Measurements from ENCODE around the gene GBA2.

The GBA2 gene

DNA sequence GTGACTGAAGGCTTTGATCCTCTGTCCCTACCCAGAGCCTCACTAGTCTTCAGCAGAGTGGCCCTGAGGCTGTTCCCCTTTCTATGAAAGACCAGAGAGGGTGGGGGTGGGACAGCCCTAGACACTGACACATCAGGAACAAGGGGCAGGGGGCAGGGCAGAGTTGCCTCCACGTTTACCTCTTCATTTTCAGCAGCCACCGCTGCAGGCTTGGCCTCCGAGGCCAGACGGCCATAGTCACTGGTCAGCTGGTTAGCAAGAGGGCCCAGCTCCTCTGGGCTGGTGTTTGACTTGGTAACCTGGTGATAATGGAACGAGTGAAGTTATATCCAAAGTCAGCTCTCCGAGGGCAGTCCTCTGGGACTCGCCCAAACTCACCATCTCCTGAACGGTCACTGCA, 43.7 kb downstream of the GBA2 start:
- FAIRE-seq (no peak), DNase-seq (ENCODE audit: insufficient read length, low spot score) (no peak)
- TF ChIP-seq POU2F2 (IDR thresholded peaks at IDR 0.05; ENCODE audit: low read depth, low read length) (no peak), POLR2A (IDR thresholded peaks at IDR 0.05; ENCODE audit: low read depth, low read length) (no peak), TAF1 (IDR thresholded peaks at IDR 0.05; ENCODE audit: low read depth, low read length) (no peak), POLR2AphosphoS5 (IDR thresholded peaks at IDR 0.05; ENCODE audit: low read depth, low read length) (no peak), PAX5 (IDR thresholded peaks at IDR 0.05; ENCODE audit: insufficient read depth, low read length, severe bottlenecking) (no peak), SPI1 (IDR thresholded peaks at IDR 0.05; ENCODE audit: low read depth, low read length) (no peak)

- no peak for FAIRE-seq
- DNase-seq (ENCODE audit: insufficient read length, low spot score) = no peak
- TF ChIP-seq PAX5 (IDR thresholded peaks at IDR 0.05; ENCODE audit: insufficient read depth, low read length, severe bottlenecking) (no peak), POLR2A (IDR thresholded peaks at IDR 0.05; ENCODE audit: low read depth, low read length) (no peak), POU2F2 (IDR thresholded peaks at IDR 0.05; ENCODE audit: low read depth, low read length) (no peak), SPI1 (IDR thresholded peaks at IDR 0.05; ENCODE audit: low read depth, low read length) (no peak), TAF1 (IDR thresholded peaks at IDR 0.05; ENCODE audit: low read depth, low read length) (no peak), POLR2AphosphoS5 (IDR thresholded peaks at IDR 0.05; ENCODE audit: low read depth, low read length) (no peak)
Observed at GRCh38 chr9:35703906-35704672, 44.9 kb downstream of the GBA2 start.

DNA sequence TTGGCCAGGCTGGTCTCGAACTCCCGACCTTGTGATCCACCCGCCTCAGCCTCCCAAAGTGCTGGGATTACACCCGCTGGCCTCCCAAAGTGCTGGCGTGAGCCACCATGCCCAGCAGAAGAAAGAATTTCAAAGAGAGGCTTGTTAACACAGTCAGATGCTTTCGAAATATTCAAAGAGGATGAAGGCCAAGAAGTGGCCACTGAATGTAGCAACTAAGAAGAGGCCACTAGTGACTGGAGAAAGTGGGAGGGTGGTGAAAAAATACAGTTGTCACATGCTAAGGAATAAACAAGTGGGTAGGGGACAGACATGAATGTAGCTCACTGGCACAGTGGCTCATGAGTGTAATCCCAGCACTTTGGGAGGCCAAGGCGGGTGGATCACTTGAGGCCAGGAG, 46.3 kb downstream of the GBA2 start:
- DNase-seq (ENCODE audit: insufficient read length, low spot score) (no peak), FAIRE-seq (no peak)
- no peak for TF ChIP-seq PAX5 (IDR thresholded peaks at IDR 0.05; ENCODE audit: insufficient read depth, low read length, severe bottlenecking)
- TF ChIP-seq SPI1 (IDR thresholded peaks at IDR 0.05; ENCODE audit: low read depth, low read length) = no peak
- TF ChIP-seq POLR2AphosphoS5 (IDR thresholded peaks at IDR 0.05; ENCODE audit: low read depth, low read length) = no peak
- TF ChIP-seq POLR2A (IDR thresholded peaks at IDR 0.05; ENCODE audit: low read depth, low read length) = no peak
- no peak for TF ChIP-seq POU2F2 (IDR thresholded peaks at IDR 0.05; ENCODE audit: low read depth, low read length)
- no peak for TF ChIP-seq TAF1 (IDR thresholded peaks at IDR 0.05; ENCODE audit: low read depth, low read length)

DNA sequence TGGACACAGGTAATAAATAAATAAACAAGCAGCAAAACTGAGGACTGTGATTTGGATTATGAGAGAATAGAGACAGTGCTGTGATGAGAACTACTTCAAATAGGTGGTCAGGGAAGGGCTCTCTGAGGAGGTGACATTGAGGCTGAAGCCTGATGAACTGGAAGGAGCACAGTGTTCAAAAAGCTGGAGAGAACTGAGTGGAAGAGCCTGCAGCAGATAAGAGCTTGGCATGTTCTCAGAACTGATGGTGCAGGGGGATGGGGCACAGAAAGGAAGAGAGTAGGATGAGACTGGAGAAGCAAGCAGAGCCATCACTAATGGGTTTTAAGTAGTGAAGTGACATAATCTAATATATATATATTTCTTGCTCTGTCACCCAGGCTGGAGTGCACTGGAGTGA, 48.1 kb downstream of the GBA2 start:
- no peak for FAIRE-seq
- TF ChIP-seq POU2F2 (IDR thresholded peaks at IDR 0.05; ENCODE audit: low read depth, low read length) = no peak
- TF ChIP-seq PAX5 (IDR thresholded peaks at IDR 0.05; ENCODE audit: insufficient read depth, low read length, severe bottlenecking) = no peak
- no peak for TF ChIP-seq SPI1 (IDR thresholded peaks at IDR 0.05; ENCODE audit: low read depth, low read length)
- TF ChIP-seq TAF1 (IDR thresholded peaks at IDR 0.05; ENCODE audit: low read depth, low read length) = no peak
- no peak for TF ChIP-seq POLR2AphosphoS5 (IDR thresholded peaks at IDR 0.05; ENCODE audit: low read depth, low read length)
- no peak for DNase-seq (ENCODE audit: insufficient read length, low spot score)

DNA sequence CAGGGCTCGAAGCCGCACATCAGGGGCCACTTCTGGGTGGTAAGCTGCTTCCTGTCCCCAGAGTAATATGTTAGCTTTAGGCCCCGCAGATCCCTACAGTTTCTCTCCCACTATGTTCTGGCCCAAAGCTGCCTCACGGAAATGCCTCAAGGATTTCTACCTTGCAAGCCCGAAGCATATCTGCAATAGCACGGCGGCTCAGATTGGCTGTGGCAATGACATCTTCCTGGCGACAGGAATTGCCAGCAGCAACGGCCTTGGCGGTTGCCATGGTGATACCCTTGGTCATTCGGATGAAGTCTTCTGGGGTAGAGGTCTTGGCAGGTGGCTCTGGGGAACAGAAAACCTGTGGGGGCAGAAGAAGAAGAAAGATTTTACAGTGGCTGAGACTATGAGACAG, 49.0 kb downstream of the GBA2 start:
- TF ChIP-seq PAX5 (IDR thresholded peaks at IDR 0.05; ENCODE audit: insufficient read depth, low read length, severe bottlenecking) (no peak), POLR2AphosphoS5 (IDR thresholded peaks at IDR 0.05; ENCODE audit: low read depth, low read length) (no peak), POU2F2 (IDR thresholded peaks at IDR 0.05; ENCODE audit: low read depth, low read length) (no peak), SPI1 (IDR thresholded peaks at IDR 0.05; ENCODE audit: low read depth, low read length) (no peak), POLR2A (IDR thresholded peaks at IDR 0.05; ENCODE audit: low read depth, low read length) (no peak), TAF1 (IDR thresholded peaks at IDR 0.05; ENCODE audit: low read depth, low read length) (no peak)
- no peak for DNase-seq (ENCODE audit: insufficient read length, low spot score)
- no peak for FAIRE-seq

DNA sequence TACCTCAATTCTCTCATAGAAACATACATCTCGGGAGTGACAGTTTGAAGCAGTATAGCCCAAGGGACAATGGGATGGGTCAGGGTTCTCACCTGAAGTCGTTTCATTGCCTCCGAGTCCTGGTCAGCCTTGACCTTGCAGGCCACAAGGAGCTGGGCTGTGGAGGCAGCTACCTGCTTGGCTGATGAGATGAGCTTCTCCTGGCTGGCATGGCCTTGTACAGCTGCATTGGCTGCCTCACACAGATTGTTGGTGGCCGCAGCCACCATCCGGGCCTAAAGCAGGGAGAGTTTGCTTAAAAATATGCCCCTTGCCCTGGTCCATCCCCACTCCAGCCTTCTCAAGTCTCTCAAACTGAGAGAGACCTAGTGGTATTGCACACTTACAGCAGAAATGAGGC, 50.8 kb downstream of the GBA2 start:
- DNase-seq (ENCODE audit: insufficient read length, low spot score) (no peak), FAIRE-seq (no peak)
- TF ChIP-seq PAX5 (IDR thresholded peaks at IDR 0.05; ENCODE audit: insufficient read depth, low read length, severe bottlenecking) (no peak), SPI1 (IDR thresholded peaks at IDR 0.05; ENCODE audit: low read depth, low read length) (no peak), TAF1 (IDR thresholded peaks at IDR 0.05; ENCODE audit: low read depth, low read length) (no peak), POU2F2 (IDR thresholded peaks at IDR 0.05; ENCODE audit: low read depth, low read length) (no peak), POLR2AphosphoS5 (IDR thresholded peaks at IDR 0.05; ENCODE audit: low read depth, low read length) (no peak), POLR2A (IDR thresholded peaks at IDR 0.05; ENCODE audit: low read depth, low read length) (no peak)

- no peak for FAIRE-seq
- TF ChIP-seq SPI1 (IDR thresholded peaks at IDR 0.05; ENCODE audit: low read depth, low read length) (no peak), TAF1 (IDR thresholded peaks at IDR 0.05; ENCODE audit: low read depth, low read length) (no peak), POU2F2 (IDR thresholded peaks at IDR 0.05; ENCODE audit: low read depth, low read length) (no peak), POLR2AphosphoS5 (IDR thresholded peaks at IDR 0.05; ENCODE audit: low read depth, low read length) (no peak), POLR2A (IDR thresholded peaks at IDR 0.05; ENCODE audit: low read depth, low read length) (no peak), PAX5 (IDR thresholded peaks at IDR 0.05; ENCODE audit: insufficient read depth, low read length, severe bottlenecking) (no peak)
- DNase-seq (ENCODE audit: insufficient read length, low spot score) = no peak
Observed at GRCh38 chr9:35697486-35697885, 51.5 kb downstream of the GBA2 start.

- DNase-seq (ENCODE audit: insufficient read length, low spot score) (peak; percentile 76), FAIRE-seq (peak; percentile 91)
- TF ChIP-seq PAX5 (IDR thresholded peaks at IDR 0.05; ENCODE audit: insufficient read depth, low read length, severe bottlenecking) (no peak), POLR2AphosphoS5 (IDR thresholded peaks at IDR 0.05; ENCODE audit: low read depth, low read length) (no peak), SPI1 (IDR thresholded peaks at IDR 0.05; ENCODE audit: low read depth, low read length) (no peak), POLR2A (IDR thresholded peaks at IDR 0.05; ENCODE audit: low read depth, low read length) (no peak), POU2F2 (IDR thresholded peaks at IDR 0.05; ENCODE audit: low read depth, low read length) (no peak), TAF1 (IDR thresholded peaks at IDR 0.05; ENCODE audit: low read depth, low read length) (no peak)
Observed at GRCh38 chr9:35696520-35697215, 52.4 kb downstream of the GBA2 start.

DNA sequence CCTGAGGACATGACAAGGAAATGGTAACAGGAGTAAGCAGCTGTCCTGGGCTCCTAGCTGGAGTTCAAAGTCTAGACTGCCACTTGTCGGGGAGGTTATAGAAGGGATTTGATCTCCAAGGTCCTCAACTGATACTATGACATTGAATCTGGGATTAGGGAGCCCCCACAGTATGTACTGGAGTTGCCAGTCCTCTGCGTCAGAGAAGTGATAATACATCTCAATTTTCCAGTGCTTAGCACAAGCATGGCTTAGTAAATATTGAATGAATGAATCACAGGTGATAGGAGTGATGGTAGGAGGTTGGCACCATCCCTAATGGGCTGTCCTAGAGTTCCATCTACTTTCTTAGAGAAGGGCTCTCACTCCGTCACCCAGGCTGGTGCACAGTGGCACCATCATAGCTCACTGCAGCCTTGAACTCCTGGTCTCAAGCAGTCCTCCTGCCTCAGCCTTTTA, 53.1 kb downstream of the GBA2 start:
- DNase-seq (ENCODE audit: insufficient read length, low spot score) (no peak), FAIRE-seq (no peak)
- TF ChIP-seq TAF1 (IDR thresholded peaks at IDR 0.05; ENCODE audit: low read depth, low read length) (no peak), POLR2AphosphoS5 (IDR thresholded peaks at IDR 0.05; ENCODE audit: low read depth, low read length) (no peak), POU2F2 (IDR thresholded peaks at IDR 0.05; ENCODE audit: low read depth, low read length) (no peak), POLR2A (IDR thresholded peaks at IDR 0.05; ENCODE audit: low read depth, low read length) (no peak), PAX5 (IDR thresholded peaks at IDR 0.05; ENCODE audit: insufficient read depth, low read length, severe bottlenecking) (no peak), SPI1 (IDR thresholded peaks at IDR 0.05; ENCODE audit: low read depth, low read length) (no peak)
